Glutamatergic neuron (in vitro differentiated cells): ENCODE results near the gene NOS1AP. TPM values are rescaled to one million over a fixed set of nuclear protein-coding genes. Genes with fewer than 3 reads are reported as not detected.

Source experiments
- DNase-seq: peaks from one replicate; pipeline ENCODE4 v3.0.0; 2022
- H3K27ac Mint-ChIP-seq: one replicate; pipeline ENCODE4 v1.8.0; 2020; ENCODE audit warnings: mild to moderate bottlenecking, mixed read lengths, inconsistent platforms; ENCODE audit not compliant: unreplicated experiment
- H3K27me3 Mint-ChIP-seq: one replicate; pipeline ENCODE4 v1.8.0; 2020; ENCODE audit warnings: mild to moderate bottlenecking, moderate library complexity, mixed read lengths, inconsistent platforms; ENCODE audit not compliant: unreplicated experiment
- H3K36me3 Mint-ChIP-seq: one replicate; pipeline ENCODE4 v1.8.0; 2020; ENCODE audit warnings: mild to moderate bottlenecking, mixed read lengths, inconsistent platforms; ENCODE audit not compliant: unreplicated experiment
- H3K4me1 Mint-ChIP-seq: one replicate; pipeline ENCODE4 v1.8.0; 2020; ENCODE audit warnings: mild to moderate bottlenecking, low read depth, mixed read lengths, inconsistent platforms; ENCODE audit not compliant: unreplicated experiment
- H3K4me3 Mint-ChIP-seq: one replicate; pipeline ENCODE4 v1.8.0; 2020; ENCODE audit warnings: mild to moderate bottlenecking, mixed read lengths, inconsistent platforms; ENCODE audit not compliant: unreplicated experiment
- H3K9me3 Mint-ChIP-seq: one replicate; pipeline ENCODE4 v1.8.0; 2020; ENCODE audit warnings: mild to moderate bottlenecking, moderate library complexity, mixed read lengths, inconsistent platforms; ENCODE audit not compliant: unreplicated experiment
- total RNA-seq: library from RNA; stranded (reverse); fragmentation: NEBNext Ultra II Directional; extraction: Animal tissue kit (Norgen Biotek cat#: 25700); gene quantifications from one replicate; pipeline ENCODE4 v1.2.1, GENCODE V29; 2021; ENCODE audit not compliant: unreplicated experiment
- TF ChIP-seq, protein P1 (sequence below): fragments of 200-600 bp; sonication (generic); IDR thresholded peaks from one replicate; pipeline ENCODE4 v1.5.0; 2021; ENCODE audit not compliant: partially characterized antibody, unreplicated experiment

Gene NOS1AP
- total RNA-seq, 1 donor from 2014 or later, result 12.7 TPM

DNA sequence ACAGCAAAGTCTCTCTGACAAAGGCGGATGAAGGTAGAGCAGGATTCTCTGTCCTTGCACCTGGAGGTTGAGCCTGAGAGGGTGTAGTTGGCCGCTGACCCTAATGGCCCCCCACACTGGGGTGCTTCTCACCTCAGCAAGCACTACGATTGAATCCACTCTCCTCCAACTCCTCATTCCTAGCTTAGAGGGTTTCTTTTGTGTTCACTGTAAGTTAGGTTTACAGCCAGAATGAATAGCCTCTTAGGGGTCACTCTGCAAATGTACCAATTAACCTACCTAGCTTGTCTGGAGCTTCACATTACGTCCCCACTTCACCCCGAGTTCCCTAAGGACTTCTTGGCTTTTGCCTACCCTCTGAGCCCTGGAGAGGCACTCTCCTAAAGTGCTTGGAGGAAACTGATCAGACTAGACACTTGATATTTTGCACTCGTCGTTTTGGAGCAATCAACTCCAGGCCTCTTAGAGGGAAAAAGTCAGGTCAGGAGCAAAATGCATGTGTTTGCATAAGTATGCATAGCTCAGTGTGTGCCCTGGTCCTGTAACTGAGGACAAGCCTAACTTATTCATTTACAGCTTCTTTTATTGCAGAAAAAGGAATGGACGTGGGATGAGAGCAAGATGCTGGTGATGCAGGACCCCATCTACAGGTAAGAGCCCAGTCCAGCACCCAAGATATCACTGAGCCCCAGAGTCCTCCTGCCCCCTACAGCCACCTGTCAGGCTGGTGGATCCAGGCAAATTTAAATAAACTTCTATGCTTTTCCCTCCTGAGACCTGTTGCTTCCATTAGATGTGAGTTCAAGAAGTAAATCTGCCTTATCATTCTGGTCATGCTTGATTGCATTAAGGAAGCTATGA lies 230.8 kb downstream of the NOS1AP start:
- Mint-ChIP-seq H3K4me1 (peaks cover 11% of the 10 kb centered on the region), H3K36me3 (no peaks in the 10 kb centered on the region), H3K27me3 (peaks cover 2% of the 10 kb centered on the region), H3K27ac (peak overlapping the region; percentile 65), H3K4me3 (no peak overlapping the region), H3K9me3 (no peaks in the 10 kb centered on the region)
- TF ChIP-seq, protein P1, sequence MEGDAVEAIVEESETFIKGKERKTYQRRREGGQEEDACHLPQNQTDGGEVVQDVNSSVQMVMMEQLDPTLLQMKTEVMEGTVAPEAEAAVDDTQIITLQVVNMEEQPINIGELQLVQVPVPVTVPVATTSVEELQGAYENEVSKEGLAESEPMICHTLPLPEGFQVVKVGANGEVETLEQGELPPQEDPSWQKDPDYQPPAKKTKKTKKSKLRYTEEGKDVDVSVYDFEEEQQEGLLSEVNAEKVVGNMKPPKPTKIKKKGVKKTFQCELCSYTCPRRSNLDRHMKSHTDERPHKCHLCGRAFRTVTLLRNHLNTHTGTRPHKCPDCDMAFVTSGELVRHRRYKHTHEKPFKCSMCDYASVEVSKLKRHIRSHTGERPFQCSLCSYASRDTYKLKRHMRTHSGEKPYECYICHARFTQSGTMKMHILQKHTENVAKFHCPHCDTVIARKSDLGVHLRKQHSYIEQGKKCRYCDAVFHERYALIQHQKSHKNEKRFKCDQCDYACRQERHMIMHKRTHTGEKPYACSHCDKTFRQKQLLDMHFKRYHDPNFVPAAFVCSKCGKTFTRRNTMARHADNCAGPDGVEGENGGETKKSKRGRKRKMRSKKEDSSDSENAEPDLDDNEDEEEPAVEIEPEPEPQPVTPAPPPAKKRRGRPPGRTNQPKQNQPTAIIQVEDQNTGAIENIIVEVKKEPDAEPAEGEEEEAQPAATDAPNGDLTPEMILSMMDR, result no peak
- no peak for DNase-seq

DNA sequence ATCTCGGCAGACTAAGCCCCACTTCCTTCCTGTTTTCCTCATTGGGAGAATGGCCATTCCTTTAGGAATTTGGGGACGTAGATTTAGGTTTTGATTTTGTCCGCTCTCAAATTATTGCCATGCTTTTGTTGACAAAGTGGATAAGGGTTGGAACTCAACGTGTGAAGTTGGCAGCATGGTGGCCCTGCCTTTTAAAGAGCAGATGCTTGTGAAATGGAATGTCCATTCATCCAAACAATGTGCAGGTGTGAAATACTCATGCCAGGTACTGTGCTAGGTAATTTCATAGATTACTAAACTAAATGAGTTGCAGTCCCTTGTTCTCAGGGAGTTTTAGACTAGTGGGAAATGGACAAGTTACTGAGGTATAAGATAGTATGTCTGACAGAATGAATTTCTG lies 232.2 kb downstream of the NOS1AP start:
- no peak for DNase-seq
- H3K4me1 Mint-ChIP-seq, result peaks cover 11% of the 10 kb centered on the region
- peaks cover 2% of the 10 kb centered on the region for H3K27me3 Mint-ChIP-seq
- TF ChIP-seq, protein P1, result no peak
- H3K9me3 Mint-ChIP-seq, result no peaks in the 10 kb centered on the region
- no peaks in the 10 kb centered on the region for H3K36me3 Mint-ChIP-seq
- H3K27ac Mint-ChIP-seq, result no peak overlapping the region
- H3K4me3 Mint-ChIP-seq, result no peak overlapping the region

GRCh38 chr1:162302306-162303003 lies 233.0 kb downstream of the NOS1AP start:
- TF ChIP-seq, protein P1, result no peak
- Mint-ChIP-seq H3K27me3 (peaks cover 2% of the 10 kb centered on the region), H3K27ac (no peak overlapping the region), H3K9me3 (no peaks in the 10 kb centered on the region), H3K4me1 (peaks cover 11% of the 10 kb centered on the region), H3K4me3 (no peak overlapping the region), H3K36me3 (no peaks in the 10 kb centered on the region)
- DNase-seq, result no peak

DNA sequence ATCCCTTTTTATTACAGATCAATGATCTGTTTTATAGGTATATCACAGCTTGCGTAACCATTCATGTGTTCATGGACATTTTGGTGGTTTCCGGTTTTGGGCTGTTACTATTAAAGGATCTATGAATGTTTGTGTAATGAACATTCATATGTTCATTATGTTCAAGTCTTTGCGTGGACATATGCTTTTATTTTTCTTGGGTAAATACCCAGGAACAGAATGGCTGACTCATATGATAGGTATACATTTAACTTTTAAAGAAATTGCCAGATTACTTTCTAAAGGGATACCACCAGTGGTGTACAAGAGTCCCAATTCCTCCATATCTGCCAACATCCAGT lies 233.5 kb downstream of the NOS1AP start:
- no peak overlapping the region for H3K4me3 Mint-ChIP-seq
- TF ChIP-seq, protein P1, result no peak

DNA sequence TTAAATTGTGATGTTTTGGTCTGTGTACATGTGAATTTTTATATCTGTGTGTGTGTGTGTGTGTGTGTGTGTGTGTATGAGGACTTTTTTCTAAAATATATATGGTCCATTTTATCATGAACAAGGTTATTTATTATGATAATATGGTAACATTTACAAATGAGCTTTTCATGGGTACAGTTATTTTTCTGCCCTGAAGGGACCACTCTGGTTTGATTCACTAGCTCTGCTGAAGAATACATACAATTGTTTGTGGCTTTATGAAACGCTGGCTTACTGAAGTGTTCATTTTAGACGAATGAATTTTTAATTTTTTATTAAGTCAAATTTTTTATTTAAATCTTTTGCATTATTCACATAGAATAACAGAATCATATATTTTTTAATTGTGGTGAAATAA lies 235.2 kb downstream of the NOS1AP start:
- peaks cover 5% of the 10 kb centered on the region for H3K4me1 Mint-ChIP-seq
- peaks cover 3% of the 10 kb centered on the region for H3K9me3 Mint-ChIP-seq
- no peaks in the 10 kb centered on the region for H3K36me3 Mint-ChIP-seq
- H3K4me3 Mint-ChIP-seq, result no peak overlapping the region
- H3K27me3 Mint-ChIP-seq, result peaks cover 2% of the 10 kb centered on the region
- TF ChIP-seq, protein P1, result no peak
- DNase-seq, result no peak
- no peak overlapping the region for H3K27ac Mint-ChIP-seq

More for the DNA sequence above, 233.5 kb downstream of the NOS1AP start:
- no peak for DNase-seq
- Mint-ChIP-seq H3K27me3 (peaks cover 2% of the 10 kb centered on the region), H3K9me3 (peaks cover under 1% of the 10 kb centered on the region), H3K27ac (no peak overlapping the region), H3K36me3 (no peaks in the 10 kb centered on the region), H3K4me1 (peaks cover 11% of the 10 kb centered on the region)
